ENCODE data around the gene RAVER2.

Gene RAVER2

DNA sequence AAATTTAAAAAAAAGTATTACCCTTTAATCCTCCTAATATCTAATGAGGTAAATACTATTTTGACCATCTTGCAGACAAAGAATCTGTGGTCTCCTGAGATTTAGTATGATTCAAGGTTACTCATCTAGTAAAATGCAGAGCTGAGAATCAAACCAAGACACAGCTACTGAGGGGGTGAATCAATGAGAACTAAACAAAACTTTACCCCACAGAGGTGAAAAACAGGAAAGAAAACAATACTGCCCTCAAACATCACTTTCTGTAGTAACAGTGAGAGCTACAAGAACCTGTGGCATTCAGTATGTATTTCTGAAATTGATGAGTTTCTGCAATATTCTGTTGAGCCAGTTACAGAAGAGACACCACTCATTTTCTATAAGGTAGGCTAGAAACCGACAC is 136.4 kb downstream of the RAVER2 start:
- DNase-seq (ENCODE audit: extremely low read depth, insufficient read length) = no peak
- Histone ChIP-seq H3K36me3 (ENCODE audit: control insufficient read depth, insufficient read depth, low read length) (peaks cover 3% of the 10 kb centered on the region), H3K27me3 (replicated peaks; ENCODE audit: control insufficient read depth, insufficient read depth, low read length) (no peaks in the 10 kb centered on the region), H3K4me3 (replicated peaks; ENCODE audit: low read depth, low read length) (no peak overlapping the region)
- TF ChIP-seq CTCF (IDR thresholded peaks at IDR 0.05; ENCODE audit: insufficient read depth, low read length, poor library complexity, severe bottlenecking) = no peak

Measured in GM06990 (cell line).